T47D (cell line): ENCODE data around the gene CFI.

ENCODE experiments used
- DNase-seq, 2 experiments: peaks; one replicate each; pipeline versions ENCODE4 v3.0.0 to v3.0.0-alpha.2; 2011 to 2012; ENCODE audit warnings: low read depth in 1 of 2, low spot score in 1 of 2
- JUND ChIP-seq: IDR thresholded peaks from 2 replicates; pipeline ENCODE4 v1.6.1; 2012; ENCODE audit warnings: low read depth
- in situ Hi-C: cut with HindIII; loops from 2 replicates; pipeline ENCODE4 v1.10.0; 2016; ENCODE audit warnings: low sequenced_read_pairs, low pct_unique_long_range_greater_than_20kb

CFI gene

DNA sequence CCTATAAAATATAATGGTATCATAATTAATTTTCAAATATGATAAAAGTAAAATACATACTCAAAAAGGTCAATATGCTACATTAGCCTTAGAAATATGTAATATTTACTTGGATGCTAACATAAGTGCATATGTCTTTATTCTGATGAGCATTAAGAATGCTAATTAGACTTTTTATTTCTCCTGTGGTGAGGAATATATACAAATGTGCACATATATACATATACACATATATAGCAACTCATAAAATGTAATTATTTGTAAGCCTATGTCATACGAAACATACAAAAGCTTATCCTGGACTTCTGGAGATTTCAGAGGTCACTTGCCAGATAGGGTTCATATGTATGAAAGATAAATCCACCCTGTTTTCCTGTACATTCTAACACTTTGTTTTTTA is 83.0 kb downstream of the CFI start:
- no peak for DNase-seq
- in situ Hi-C loops = no loop called here
- TF ChIP-seq JUND = no peak

DNA sequence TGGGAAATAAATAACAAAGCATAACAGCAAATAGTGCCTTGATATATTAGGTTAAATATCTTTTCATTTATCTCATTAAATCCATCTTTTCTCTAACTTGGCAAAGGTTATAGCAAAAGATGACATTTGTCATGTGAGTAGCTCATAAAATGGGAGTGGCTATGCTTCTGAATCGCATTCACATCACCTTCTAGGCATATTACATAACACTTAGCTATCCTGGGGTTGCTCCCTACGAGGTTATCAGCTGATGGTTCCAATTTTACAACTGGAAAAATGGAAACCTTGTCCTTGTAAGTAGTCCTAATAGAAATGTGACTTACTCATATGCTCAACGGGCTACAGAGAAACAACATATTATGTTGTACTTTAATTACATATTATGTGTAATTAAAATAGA is 88.3 kb downstream of the CFI start:
- no peak for DNase-seq
- in situ Hi-C loops = no loop called here
- TF ChIP-seq JUND = no peak

DNA sequence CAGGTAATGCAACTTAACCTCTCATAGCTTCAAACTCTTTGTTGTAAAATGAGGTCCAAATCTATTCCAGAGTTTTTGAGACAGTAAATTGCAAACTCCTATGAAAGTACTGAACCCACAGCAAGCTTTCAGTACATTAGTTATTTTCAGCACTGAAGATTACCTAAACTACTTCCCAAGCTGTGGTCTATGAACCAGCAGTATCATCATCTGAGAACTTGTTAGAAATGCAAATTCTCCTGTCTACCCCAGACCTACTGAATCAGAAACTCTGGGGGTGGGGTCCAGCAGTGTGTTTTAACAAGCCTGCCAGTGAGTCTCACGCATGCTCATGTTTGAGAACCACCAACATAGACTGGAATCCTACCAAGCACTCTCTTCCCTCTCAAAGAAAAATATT is 92.8 kb downstream of the CFI start:
- TF ChIP-seq JUND = no peak
- DNase-seq = no peak
- in situ Hi-C loops = no loop called here

DNA sequence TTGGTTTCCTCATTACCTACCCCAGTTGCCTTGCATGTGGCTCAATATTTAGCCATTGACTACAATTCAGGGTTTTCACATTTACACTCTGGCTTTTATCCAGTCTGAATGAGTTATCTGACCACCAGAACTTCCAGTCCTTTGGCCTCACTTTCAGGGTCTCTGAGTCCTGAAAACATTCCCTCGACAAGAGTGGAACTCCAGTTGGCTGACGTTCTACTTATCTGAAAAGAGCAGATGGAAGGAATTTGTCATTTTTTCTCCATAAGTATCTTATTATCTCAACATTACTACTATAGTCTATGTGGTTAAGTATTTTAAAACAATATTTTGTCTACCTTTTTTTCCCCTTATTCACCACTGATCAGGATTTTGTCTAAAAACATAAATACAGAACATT is 93.4 kb downstream of the CFI start:
- TF ChIP-seq JUND = no peak
- in situ Hi-C loops = no loop called here

DNA sequence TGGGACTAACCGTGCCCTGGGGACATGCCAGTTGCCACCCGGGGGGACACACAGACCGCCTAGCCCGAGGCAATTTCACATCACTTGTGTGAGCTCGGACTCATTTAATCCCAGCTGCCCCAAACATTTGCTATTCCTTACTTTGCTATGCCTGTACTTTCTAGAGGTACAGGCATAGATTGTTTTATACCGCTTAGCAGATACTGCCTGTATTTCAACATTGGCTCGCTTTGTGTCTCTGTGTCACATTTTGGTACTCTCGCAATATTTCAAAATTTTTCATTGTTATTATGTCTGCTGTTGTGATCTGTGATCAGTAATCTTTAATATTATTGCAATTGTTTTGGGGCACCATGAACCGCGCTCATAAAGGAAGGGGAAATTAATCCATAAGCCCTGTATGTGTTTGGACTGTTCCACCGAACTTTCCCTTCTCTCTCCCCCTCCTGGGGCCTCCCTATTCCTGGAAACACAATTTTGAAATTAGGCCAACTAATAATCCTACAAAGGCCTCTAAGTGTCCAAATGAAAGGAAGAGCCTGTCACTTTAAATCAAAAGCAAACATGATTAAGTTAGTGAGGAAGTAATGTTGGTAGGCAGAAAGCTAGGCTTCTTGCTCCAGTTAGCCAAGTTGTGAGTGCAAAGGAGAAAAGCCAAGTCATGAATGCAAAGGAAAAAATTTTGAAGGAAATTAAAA is 98.0 kb downstream of the CFI start:
- DNase-seq = no peak
- in situ Hi-C loops = no loop called here
- TF ChIP-seq JUND = no peak

More for the DNA sequence above, 93.4 kb downstream of the CFI start:
- no peak for DNase-seq

DNA sequence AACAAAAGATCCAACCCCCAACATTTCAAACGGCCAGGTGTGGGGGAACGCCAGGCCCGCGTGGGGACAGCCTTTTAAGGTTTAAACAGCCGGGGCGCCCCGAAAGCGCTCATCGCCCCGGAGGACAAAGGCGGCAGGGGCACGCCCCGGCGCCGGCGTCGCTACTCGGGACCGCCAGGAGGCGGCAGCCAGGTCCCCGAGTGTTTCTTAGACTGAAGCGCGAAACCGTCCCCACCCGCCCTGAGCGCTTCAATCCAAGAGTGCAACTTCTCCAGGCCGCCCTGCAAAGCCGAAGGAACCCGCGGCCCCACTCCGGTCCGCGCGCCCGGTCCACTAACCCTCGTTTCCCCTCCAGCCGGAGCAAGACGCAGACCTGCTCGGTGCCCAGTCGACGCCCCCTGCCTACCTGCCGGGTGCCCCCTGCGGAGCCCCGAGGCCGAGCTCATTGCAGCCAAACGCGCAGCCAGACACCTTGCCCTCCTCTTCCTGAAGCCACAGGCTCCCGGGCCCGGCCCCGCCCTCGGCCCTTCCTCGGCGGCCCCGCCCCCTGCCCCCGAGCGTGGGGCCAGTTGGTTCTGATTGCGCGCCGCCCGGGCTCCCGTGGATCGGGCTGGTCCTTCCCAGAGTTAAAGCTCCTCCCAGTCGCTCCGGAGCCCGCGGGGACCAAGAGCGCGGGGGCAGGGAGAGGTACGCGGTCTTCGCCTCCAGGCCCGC is 98.7 kb downstream of the CFI start, which contains the start of gene CASP6:
TSS of gene CASP6 (minus strand) at position 496 of the 714 bp plus-strand sequence. CDS start at position 446, 50 bp downstream.
- no peak for TF ChIP-seq JUND
- DNase-seq = peak; percentile 72 to 83
- in situ Hi-C loops = no loop called here

DNA sequence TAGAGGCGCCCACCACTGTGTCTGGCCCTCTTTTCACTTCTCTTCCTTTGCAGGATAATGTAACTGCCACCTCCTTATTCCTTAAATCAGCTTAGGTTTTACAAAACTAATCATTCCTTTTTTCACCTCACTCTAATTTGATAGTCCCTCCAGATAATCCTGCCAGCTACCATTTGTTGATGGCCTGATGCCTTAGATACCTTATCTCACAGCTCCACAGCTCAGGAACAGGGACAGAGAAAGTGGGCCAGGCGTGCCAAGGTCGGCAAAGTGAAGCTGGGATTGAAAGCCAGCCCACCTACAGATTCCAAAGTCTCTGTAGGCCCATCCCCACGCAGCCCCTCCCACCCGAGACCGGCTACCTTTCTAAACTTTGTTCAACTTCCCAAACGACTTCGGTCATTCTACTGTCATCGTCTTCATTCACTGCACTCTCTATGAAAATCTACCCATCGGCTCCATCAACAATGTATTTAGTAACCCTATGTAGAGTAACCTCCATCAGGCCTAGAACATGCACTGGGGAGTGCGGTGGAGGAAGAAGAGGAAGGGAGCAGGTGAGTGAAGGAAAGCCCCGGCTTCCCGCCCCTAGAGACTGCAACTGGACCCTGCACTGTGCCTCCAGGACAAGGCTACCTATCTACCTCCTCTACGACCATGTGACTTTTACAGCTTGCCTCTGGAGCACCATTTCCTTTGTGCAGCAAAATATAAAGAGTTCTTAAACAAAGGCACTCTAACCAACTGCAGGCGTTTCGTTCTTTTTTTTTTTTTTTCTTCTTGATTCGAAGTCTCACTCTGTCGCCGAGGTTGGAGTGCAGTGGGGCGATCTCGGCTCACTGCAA is 100.0 kb downstream of the CFI start:
- peak in 1 of 2 experiments; percentile 5 for DNase-seq
- in situ Hi-C loops = no loop called here
- no peak for TF ChIP-seq JUND

DNA sequence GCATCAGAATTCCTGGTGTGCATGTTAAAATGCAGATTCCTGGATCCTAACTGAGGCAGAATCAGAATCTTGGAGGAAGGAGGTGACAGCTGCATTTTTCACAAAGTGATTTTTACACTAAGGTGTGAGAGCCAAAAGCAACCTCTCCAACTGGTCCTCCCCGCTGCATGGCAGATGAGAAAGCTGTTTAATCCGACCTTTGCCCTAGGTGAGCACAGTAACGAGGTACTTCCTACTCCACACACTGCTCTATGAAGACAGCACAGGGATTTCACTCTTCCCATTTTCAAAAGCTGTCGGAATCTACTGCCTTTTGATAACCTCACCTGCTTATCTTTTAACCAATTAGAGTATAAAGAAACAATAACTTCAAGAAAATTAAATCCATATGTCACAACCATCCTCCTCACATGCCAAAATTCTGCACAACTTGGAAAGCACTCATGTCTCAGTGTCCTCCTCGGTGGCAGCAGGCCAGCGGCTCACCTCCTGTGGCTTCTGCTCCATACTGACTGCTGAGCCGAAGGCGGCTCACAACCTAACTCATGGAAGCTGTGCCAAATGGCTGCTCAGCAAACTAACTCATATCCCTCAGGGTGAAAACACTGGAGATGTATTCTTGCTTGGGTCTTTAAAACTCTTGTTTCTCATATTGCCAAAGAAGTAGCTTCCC is 102.1 kb downstream of the CFI start:
- in situ Hi-C loops = no loop called here
- DNase-seq = no peak
- no peak for TF ChIP-seq JUND

DNA sequence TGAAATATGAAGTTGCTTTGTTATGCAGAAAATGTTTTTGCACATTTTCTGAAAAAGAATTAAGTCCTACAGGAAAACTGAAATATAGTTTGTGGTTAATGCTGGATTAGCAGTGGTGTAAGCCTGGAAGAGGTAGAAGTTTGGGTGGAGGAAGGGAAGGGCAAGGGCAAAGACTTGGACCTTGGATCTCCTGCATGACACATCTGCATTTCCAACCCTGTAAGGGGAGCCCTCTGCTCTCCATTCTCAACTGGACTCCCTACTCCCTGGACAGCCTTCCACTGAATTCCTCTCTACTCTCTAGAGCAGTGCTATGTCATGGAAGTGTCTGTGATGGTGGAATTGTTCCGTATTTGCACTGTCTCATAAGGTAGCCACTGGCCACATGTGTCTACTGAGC is 103.1 kb downstream of the CFI start:
- in situ Hi-C loops = no loop called here
- TF ChIP-seq JUND = no peak
- no peak for DNase-seq

DNA sequence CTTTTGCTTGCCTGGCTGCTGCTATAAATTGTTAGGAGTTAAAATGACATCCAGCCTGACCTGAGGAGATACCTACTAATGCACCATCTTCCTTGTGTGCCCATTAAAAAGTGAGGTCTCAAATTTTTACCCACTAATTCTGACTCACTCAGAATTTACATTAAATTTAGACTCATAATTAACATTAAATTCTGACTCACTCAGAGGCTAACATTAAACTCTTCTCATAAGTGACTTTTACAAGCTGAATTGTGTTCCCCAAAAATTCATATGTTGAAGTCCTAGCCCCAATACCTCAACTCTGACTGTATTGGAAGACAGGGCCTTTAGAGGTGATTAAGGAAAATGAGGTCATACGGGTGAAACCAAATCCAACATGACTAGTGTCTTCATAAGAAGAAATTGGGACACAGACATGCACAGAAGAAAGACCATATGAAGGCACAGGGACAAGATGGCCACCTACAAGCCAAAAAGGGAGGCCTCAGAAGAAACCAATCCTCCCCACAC is 110.3 kb downstream of the CFI start:
- no peak for TF ChIP-seq JUND
- DNase-seq = no peak
- in situ Hi-C loops = no loop called here
